Kidney epithelial cell (primary cell): ENCODE data around the gene PAFAH1B1. TPM values are rescaled to one million over a fixed set of nuclear protein-coding genes. Genes with fewer than 3 reads are reported as not detected.

ENCODE experiments used
- DNase-seq: peaks from one replicate; pipeline ENCODE4 v3.0.0-alpha.2; 2010; ENCODE audit warnings: low read depth
- H3K27me3 ChIP-seq: 2 replicates; pipeline ENCODE4 v1.6.0; 2011; ENCODE audit warnings: low read length; ENCODE audit not compliant: control insufficient read depth, insufficient read depth
- H3K36me3 ChIP-seq: 2 replicates; pipeline ENCODE4 v1.5.1; 2011; ENCODE audit warnings: low read length; ENCODE audit not compliant: control insufficient read depth, insufficient read depth
- H3K4me3 ChIP-seq: 2 replicates; pipeline ENCODE4 v1.5.1; 2011; ENCODE audit warnings: low read depth, mild to moderate bottlenecking, control low read depth, low read length
- total RNA-seq: library from RNA; depleted of rRNA; stranded (reverse); fragments of >200 nt; gene quantifications from 2 replicates; pipeline ENCODE4 v1.2.3, GENCODE V29; 2015
- TF ChIP-seq, protein P1 (sequence below): IDR thresholded peaks from 2 replicates; pipeline ENCODE4 v1.5.1; 2011; ENCODE audit warnings: mild to moderate bottlenecking, moderate library complexity, low read length, control low read depth, inconsistent platforms; ENCODE audit not compliant: insufficient read depth, poor library complexity, severe bottlenecking

PAFAH1B1 gene
- total RNA-seq, 1 donor from 2014 or later = 54.7 TPM

DNA sequence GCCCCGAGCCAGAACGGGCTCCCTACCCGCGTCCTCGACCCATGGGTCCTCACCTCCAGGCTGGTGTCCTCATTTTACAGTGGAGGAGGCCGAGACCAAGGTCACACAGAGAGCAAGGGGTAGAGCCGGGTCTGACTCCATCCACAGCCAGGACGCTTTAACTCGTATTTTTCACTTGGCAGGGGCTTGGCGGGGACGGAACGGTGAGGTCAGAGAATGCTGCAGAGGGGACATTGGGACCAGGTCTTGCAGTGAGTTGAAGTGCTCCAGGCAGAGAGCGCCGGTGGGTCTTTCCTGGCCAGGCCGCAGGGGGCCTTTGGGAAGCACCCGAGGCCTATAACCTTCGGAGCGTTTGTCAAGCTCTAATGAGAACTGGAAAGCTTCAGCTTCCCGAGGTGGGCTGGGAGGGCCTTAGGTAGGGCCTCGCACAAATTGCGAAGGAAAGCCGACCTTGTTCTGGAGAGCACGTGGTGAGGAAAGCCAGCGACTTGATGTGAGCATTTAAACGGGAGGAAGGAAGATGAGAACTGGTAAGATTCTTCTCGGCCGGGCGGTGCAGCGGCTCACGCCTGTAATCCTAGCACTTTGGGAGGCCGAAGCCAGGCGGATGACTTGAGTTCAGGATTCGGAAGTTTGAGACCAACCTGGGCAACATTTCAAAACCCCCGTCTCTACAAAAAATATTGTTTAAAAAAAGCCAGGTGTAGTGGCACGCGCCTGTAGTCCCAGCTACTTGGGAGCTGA, 119.0 kb downstream of the PAFAH1B1 start:
- Histone ChIP-seq H3K36me3 (no peaks in the 10 kb centered on the region), H3K27me3 (no peaks in the 10 kb centered on the region), H3K4me3 (peak overlapping the region; percentile 81)
- TF ChIP-seq, protein P1, sequence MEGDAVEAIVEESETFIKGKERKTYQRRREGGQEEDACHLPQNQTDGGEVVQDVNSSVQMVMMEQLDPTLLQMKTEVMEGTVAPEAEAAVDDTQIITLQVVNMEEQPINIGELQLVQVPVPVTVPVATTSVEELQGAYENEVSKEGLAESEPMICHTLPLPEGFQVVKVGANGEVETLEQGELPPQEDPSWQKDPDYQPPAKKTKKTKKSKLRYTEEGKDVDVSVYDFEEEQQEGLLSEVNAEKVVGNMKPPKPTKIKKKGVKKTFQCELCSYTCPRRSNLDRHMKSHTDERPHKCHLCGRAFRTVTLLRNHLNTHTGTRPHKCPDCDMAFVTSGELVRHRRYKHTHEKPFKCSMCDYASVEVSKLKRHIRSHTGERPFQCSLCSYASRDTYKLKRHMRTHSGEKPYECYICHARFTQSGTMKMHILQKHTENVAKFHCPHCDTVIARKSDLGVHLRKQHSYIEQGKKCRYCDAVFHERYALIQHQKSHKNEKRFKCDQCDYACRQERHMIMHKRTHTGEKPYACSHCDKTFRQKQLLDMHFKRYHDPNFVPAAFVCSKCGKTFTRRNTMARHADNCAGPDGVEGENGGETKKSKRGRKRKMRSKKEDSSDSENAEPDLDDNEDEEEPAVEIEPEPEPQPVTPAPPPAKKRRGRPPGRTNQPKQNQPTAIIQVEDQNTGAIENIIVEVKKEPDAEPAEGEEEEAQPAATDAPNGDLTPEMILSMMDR = no peak
- DNase-seq = no peak

DNA sequence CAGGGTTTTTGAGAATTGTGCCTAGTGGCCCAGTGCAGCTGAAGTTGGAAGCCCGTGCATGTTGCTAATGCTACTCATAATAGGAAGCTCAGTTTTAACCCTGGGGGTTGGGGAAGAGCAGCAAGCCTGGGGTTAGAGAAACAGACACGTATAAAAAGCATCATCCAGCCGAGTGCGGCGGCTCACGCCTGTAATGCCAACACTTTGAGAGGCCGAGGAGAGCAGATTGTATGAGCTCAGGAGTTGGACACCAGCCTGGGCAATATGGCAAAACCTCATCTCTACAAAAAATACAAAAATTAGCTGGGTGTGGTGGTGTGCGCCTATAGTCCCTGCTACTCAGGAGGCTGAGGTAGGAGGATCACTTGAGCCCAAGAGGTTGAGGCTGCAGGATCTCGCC, 120.4 kb downstream of the PAFAH1B1 start:
- Histone ChIP-seq H3K36me3 (no peaks in the 10 kb centered on the region), H3K27me3 (no peaks in the 10 kb centered on the region), H3K4me3 (no peak overlapping the region)
- TF ChIP-seq, protein P1 = no peak
- DNase-seq = no peak

DNA sequence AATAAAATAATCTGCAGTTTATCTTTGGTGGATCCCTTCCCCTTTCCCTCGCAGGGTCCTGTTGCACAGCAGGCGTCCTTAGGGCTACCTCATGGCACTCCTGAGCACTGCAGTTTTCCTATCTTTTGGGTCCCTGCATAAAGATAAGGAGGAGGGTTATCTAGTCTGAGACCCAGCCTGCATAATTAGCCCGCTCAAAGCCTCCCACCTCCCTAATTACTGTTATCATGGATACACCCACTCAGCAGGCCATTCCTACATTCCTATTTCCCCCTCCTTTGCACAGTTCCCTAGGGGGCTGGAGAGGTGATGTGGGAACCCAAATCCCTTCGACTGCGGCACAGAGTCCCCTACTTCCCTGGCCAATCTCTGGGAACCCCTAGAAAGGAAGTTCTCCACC, 123.2 kb downstream of the PAFAH1B1 start:
- Histone ChIP-seq H3K36me3 (no peaks in the 10 kb centered on the region), H3K4me3 (no peak overlapping the region), H3K27me3 (peaks cover 2% of the 10 kb centered on the region)
- TF ChIP-seq, protein P1 = no peak
- no peak for DNase-seq

DNA sequence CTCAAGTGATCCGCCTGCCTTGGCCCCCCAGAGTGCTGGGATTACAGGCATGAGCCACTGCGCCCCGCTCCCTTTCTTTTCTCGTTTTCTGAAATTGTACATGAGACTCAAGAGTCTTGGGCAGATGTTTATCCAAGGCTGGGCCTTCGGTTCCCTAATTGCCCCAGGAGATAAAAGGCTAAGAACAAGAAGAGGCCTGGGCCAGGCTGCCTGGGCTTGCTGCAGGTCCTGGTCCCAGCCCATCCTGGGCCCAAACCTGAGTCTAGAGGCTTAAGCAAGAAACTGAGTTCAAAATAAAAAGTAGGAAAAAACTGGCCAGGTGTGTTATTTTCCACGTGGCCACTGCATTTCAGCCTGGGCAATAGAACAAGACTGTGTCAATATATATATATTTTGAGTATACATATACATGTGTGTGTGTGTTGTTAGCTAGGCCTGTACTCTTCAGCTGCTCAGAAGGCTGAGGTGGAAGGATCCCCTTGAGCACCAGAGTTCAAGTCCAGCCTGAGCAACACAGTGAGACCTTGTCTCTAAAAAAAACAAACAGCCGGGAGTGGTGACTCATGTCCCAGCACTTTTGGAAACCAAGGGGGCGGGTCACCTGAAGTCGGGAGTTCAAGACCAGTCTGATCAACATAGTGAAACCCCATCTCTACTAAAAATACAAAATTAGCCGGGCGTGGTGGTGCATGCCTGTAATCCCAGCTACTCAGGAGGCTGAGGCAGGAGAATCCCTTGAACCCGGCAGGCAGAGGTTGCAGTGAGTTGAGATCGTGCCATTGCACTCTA, 124.9 kb downstream of the PAFAH1B1 start:
- Histone ChIP-seq H3K27me3 (peaks cover 14% of the 10 kb centered on the region), H3K36me3 (no peaks in the 10 kb centered on the region), H3K4me3 (no peak overlapping the region)
- TF ChIP-seq, protein P1 = no peak
- DNase-seq = no peak

DNA sequence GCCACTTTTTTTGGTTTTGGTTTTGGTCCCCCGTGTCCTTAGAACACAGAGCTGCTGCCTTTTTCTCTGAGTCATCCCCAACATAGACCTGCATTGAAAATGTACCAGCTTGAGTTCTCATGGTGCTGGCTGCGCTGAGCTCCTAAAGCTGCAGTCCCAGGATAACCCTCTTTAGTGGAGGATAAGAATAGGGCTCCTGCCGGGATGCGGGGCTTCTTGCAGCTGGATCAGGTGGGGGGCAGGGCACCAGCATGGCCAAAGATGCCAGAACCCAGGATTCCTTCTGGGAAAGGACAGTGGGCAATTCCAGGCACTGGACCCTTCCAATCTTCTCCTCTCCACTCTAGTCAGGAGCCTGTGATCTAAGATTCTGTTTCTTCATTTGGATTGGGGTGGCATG, 126.4 kb downstream of the PAFAH1B1 start:
- peaks cover 26% of the 10 kb centered on the region for H3K27me3 ChIP-seq
- no peak for DNase-seq
- H3K4me3 ChIP-seq = no peak overlapping the region
- H3K36me3 ChIP-seq = no peaks in the 10 kb centered on the region
- TF ChIP-seq, protein P1 = no peak

DNA sequence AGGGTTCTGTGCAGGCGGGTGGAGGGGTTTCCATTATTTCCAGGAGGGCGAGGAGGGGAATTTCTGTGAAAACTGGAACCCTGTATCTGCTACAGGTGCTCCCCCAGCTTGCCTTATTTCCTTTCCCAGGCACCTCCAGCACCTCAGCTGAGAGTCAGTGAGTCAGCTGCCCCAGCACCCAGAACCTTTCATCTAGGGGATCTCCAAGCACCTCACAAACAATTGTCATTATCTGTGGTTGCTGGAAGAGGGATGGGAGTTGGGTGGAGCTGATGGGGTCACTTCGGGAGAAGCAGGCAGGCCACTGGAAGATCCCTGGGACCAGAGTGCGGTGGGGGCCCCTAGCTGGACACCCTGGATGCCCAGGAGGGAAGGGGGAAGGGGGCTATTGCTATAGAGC, 128.1 kb downstream of the PAFAH1B1 start:
- DNase-seq = no peak
- H3K4me3 ChIP-seq = no peak overlapping the region
- H3K36me3 ChIP-seq = no peaks in the 10 kb centered on the region
- TF ChIP-seq, protein P1 = no peak
- peaks cover 36% of the 10 kb centered on the region for H3K27me3 ChIP-seq
